Vagina (tissue), 2 donors: ENCODE data around the gene RPS3. TPM values are rescaled to one million over a fixed set of nuclear protein-coding genes. Genes with fewer than 3 reads are reported as not detected.

Experiments used
- DNase-seq, 2 donors: peaks; one replicate each; pipeline ENCODE4 v3.0.0-alpha.2; 2017; ENCODE audit errors: extremely low spot score in 2 of 2
- H3K27ac ChIP-seq: fragments of 200-600 bp; sonication (generic); one replicate; pipeline ENCODE4 v1.5.1; 2019
- H3K27me3 ChIP-seq: fragments of 200-600 bp; sonication (generic); one replicate; pipeline ENCODE4 v1.5.1; 2019
- H3K36me3 ChIP-seq, 2 donors: fragments of 200-600 bp; sonication (generic); one replicate each; pipeline ENCODE4 v1.5.1; 2017 to 2019
- H3K4me1 ChIP-seq: fragments of 200-600 bp; sonication (generic); one replicate; pipeline ENCODE4 v1.5.1; 2019
- H3K4me3 ChIP-seq, 2 donors: fragments of 200-600 bp; sonication (generic); 1 replicate in 1 of 2; 2 replicates in 1 of 2; pipeline ENCODE4 v1.5.1; 2016 to 2019
- H3K9me3 ChIP-seq: fragments of 200-600 bp; sonication (generic); one replicate; pipeline ENCODE4 v1.5.1; 2019
- CTCF ChIP-seq, 3 experiments: fragments of 450-650 bp in 2 of 3; fragments of 200-600 bp in 1 of 3; sonication (generic) in 1 of 3; IDR thresholded peaks; one replicate each; pipeline ENCODE4 v1.5.1; 2017 to 2019; ENCODE audit warnings: antibody characterized with exemption in 3 of 3, mild to moderate bottlenecking in 2 of 3, moderate library complexity in 2 of 3
- POLR2A ChIP-seq, 2 donors: fragments of 450-650 bp; IDR thresholded peaks; one replicate each; pipeline ENCODE4 v1.6.1; 2017; ENCODE audit warnings: antibody characterized with exemption in 2 of 2, mild to moderate bottlenecking in 2 of 2, moderate library complexity in 2 of 2
- POLR2AphosphoS5 ChIP-seq, 2 donors: sonication (generic); formaldehyde crosslinking; IDR thresholded peaks; one replicate each; pipeline ENCODE4 v1.9.0; 2017; ENCODE audit warnings: antibody characterized with exemption in 2 of 2, mild to moderate bottlenecking in 2 of 2, low read depth in 1 of 2; ENCODE audit not compliant: insufficient read depth in 1 of 2
- intact Hi-C: fragments of 100-400 bp; cut with DNase I; formaldehyde crosslinking; loops from one replicate; pipeline ENCODE4 v1.15.1; 2023
- total RNA-seq: library from RNA; depleted of rRNA; stranded (reverse); fragments of >200 nt; gene quantifications from one replicate; pipeline ENCODE4 v1.2.3, GENCODE V29; 2016

RPS3 gene
- total RNA-seq, 1 donor from 2014 or later = 1,625 TPM

- no peaks in the 10 kb centered on the region for H3K9me3 ChIP-seq
- H3K36me3 ChIP-seq = no peaks in the 10 kb centered on the region
- no peaks in the 10 kb centered on the region for H3K27me3 ChIP-seq
- intact Hi-C loops = no loop called here
- no peak overlapping the region for H3K4me3 ChIP-seq
- H3K27ac ChIP-seq = no peak overlapping the region
- H3K4me1 ChIP-seq = no peaks in the 10 kb centered on the region
- DNase-seq = no peak
- no peak for TF ChIP-seq POLR2AphosphoS5 (IDR thresholded peaks at IDR 0.05; ENCODE audit: insufficient read depth in 1 of 2, low read depth in 1 of 2)
- TF ChIP-seq POLR2A (IDR thresholded peaks at IDR 0.05) = no peak
- TF ChIP-seq CTCF (IDR thresholded peaks at IDR 0.05) = no peak
Measured at GRCh38 chr11:75420224-75421034, 21.1 kb downstream of the RPS3 start.

DNA sequence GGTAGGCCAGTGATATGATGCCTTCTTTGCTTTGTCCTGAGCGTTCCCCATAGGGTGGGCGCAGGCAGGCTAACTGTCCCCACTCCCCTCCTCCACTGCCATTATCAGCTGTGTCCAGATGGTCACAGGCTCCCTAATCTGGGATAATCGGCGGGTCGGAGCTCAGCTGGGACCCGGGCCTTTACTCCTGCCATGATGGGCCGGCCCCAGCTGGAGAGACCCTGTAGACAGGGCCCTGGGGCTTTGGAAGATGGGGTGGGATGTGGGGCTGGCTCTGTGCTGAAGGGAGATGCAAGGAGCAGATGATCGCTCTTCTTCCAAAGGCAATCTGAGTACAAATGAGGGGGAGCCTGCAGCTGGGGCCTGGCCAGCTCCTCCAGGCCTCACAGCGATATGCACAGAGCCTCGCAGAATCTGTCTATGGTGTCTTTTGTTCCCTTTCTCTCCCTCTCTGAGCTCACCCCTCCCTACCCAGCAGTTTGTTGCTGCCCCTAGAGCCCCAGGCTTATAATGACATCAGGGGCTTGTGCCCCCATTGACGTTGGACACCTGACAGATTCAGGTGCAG, 21.8 kb downstream of the RPS3 start:
- Histone ChIP-seq H3K4me1 (no peaks in the 10 kb centered on the region), H3K9me3 (no peaks in the 10 kb centered on the region), H3K36me3 (no peaks in the 10 kb centered on the region), H3K27ac (no peak overlapping the region), H3K4me3 (no peak overlapping the region), H3K27me3 (no peaks in the 10 kb centered on the region)
- intact Hi-C loops = no loop called here
- DNase-seq = no peak
- no peak for TF ChIP-seq POLR2A (IDR thresholded peaks at IDR 0.05)
- no peak for TF ChIP-seq CTCF (IDR thresholded peaks at IDR 0.05)
- TF ChIP-seq POLR2AphosphoS5 (IDR thresholded peaks at IDR 0.05; ENCODE audit: insufficient read depth in 1 of 2, low read depth in 1 of 2) = no peak

DNA sequence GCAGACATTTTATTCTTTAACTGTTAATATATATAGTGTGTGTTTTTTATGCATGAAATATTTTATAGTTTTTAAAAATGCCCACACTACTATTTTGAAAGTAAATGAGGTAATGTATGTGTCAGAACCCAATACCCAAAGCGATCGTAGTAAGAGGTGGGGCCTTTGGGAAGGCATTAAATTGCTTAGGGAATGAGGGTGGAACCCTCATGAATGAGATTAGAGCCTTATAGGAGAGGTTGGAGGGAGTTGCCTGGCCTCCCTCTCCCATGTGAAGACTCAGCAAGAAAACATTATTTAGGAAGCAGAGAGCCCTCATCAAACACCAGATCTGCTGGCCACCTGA, 22.6 kb downstream of the RPS3 start:
- no peaks in the 10 kb centered on the region for H3K4me1 ChIP-seq
- no peak overlapping the region for H3K4me3 ChIP-seq
- TF ChIP-seq CTCF (IDR thresholded peaks at IDR 0.05) = no peak
- no peak for TF ChIP-seq POLR2A (IDR thresholded peaks at IDR 0.05)
- TF ChIP-seq POLR2AphosphoS5 (IDR thresholded peaks at IDR 0.05; ENCODE audit: insufficient read depth in 1 of 2, low read depth in 1 of 2) = no peak
- intact Hi-C loops = no loop called here
- H3K27me3 ChIP-seq = no peaks in the 10 kb centered on the region
- no peaks in the 10 kb centered on the region for H3K36me3 ChIP-seq
- H3K27ac ChIP-seq = no peak overlapping the region
- H3K9me3 ChIP-seq = no peaks in the 10 kb centered on the region
- DNase-seq = no peak

GRCh38 chr11:75422248-75423231, 23.2 kb downstream of the RPS3 start:
- H3K27ac ChIP-seq = no peak overlapping the region

More at GRCh38 chr11:75422248-75423231, 23.2 kb downstream of the RPS3 start:
- no peaks in the 10 kb centered on the region for H3K27me3 ChIP-seq
- no peaks in the 10 kb centered on the region for H3K4me1 ChIP-seq
- DNase-seq = no peak
- TF ChIP-seq POLR2A (IDR thresholded peaks at IDR 0.05) = no peak
- no peak for TF ChIP-seq CTCF (IDR thresholded peaks at IDR 0.05)
- TF ChIP-seq POLR2AphosphoS5 (IDR thresholded peaks at IDR 0.05; ENCODE audit: insufficient read depth in 1 of 2, low read depth in 1 of 2) = no peak
- H3K4me3 ChIP-seq = no peak overlapping the region
- intact Hi-C loops = no loop called here
- H3K36me3 ChIP-seq = no peaks in the 10 kb centered on the region
- no peaks in the 10 kb centered on the region for H3K9me3 ChIP-seq
